CD4-positive, alpha-beta T cell treated with Interferon alpha-2 for 1 hour (primary cell): ENCODE results near the gene GUCY2D.

Source experiments
- DNase-seq, 2 donors: peaks; one replicate each; pipeline ENCODE4 v3.0.0-alpha.2; 2020 to 2022

GUCY2D gene

DNA sequence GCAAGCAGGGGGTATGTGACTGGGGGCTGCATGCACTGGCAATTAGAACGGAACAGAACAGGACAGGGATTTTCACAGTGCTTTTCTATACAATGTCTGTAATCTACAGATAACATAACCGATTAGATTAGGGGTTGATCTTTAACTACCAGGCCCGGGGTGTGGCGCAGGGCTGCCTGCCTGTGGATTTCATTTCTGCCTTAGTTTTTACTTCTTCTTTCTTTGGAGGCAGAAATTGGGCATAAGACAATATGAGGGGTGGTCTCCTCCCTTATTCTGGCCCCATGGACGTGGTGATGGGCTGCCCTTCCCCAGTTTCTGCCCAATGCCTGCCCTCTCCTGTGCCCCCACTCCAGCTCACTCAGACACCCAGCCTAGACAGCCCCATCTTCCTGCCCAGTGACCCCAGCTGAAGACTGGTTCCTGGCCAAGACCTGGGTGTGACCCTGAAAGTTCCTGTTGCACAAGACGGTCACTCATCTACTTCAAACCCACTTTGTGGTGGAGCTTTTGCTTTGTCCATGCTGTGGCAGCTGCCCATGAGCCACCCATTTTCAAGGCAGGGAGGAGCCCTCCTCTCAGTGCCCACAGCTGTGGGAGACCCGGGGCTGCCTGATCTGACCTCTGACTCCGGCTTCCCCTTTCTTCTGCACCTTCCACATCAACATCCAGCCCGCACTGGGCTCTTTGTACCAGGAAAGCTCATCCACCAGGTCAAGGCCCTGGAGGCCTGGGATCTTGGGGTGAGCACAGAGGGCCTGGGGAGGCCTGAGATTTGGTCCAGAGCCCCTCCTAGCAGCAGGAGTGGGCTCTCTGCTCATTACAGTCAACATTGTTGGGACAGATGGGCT lies 66.5 kb downstream of the GUCY2D start:
- peak in 1 of 2 donors; percentile 55 for DNase-seq

DNA sequence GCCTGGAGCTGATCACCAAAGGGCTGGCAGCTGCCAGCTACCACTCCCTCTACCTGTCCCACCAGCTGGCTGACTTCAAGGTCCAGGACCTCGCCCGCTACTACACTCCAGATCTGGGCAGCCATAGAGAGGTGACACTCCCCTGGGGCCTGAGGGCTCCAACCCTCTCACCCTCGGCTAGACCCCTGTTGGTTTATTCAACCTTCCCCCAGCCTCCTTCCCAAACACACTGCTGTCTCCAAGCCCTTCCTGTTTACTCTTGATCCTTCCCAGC lies 67.1 kb downstream of the GUCY2D start:
- DNase-seq, result no peak
